HG03175 (cell line): ENCODE results near the gene CENPU.
"Not testable (repeated sequence)": the region's sequence is repeated elsewhere in the genome, so short reads cannot be mapped to it uniquely, and the experiment has no call there.

Experiments used
- ATAC-seq: cut with Tn5 transposase; IDR thresholded peaks from one replicate; pipeline ENCODE4 v1.9.1; 2021; ENCODE audit warnings: mild to moderate bottlenecking, moderate library complexity; ENCODE audit not compliant: unreplicated experiment

CENPU gene, protein sequence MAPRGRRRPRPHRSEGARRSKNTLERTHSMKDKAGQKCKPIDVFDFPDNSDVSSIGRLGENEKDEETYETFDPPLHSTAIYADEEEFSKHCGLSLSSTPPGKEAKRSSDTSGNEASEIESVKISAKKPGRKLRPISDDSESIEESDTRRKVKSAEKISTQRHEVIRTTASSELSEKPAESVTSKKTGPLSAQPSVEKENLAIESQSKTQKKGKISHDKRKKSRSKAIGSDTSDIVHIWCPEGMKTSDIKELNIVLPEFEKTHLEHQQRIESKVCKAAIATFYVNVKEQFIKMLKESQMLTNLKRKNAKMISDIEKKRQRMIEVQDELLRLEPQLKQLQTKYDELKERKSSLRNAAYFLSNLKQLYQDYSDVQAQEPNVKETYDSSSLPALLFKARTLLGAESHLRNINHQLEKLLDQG

DNA sequence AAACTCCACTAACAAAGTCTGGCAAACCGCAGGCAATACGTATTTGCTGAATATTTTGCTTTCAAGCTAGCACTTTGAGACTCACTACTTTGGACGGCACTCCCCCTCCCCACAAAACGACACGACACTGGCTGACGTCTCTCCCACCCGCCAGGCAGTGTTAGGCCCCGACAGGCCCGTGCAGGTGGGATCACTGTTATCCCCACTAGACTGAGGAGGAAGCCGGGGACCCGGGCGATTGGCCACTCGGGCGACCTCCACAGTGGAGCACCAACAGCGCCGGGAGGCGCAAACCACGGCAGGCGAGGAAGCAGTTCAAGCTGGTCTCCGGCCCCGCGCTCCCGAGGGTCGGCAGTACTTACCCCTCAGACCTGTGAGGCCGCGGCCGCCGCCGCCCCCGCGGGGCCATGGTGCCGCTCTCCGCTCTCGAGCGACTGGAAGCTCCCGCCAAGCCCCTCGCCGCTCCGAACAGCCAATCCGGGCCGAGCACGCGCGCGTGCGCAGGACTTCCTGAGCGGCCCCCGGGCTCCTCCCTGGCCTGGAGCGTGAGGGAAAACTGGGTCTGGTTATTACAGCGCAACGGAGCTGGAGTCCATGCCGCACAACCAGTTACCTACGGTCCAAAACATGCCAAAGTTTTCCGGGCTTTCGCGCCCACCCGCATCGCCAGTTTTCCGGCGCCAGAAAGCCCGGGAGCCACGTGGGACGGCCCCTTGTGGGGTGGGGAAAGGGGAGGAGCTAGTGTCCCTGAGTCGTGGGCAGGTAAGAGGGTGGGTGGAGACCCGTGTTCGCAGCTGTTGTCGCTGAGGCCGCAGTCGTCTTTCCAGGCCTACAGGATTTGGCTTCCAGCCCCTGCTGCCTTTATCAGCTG lies at the start of gene CENPU:
TSS of gene CENPU (minus strand) at position 443 of the 871 bp plus-strand sequence. CDS start at position 409, 34 bp downstream.
- ATAC-seq, result peak; percentile 93

DNA sequence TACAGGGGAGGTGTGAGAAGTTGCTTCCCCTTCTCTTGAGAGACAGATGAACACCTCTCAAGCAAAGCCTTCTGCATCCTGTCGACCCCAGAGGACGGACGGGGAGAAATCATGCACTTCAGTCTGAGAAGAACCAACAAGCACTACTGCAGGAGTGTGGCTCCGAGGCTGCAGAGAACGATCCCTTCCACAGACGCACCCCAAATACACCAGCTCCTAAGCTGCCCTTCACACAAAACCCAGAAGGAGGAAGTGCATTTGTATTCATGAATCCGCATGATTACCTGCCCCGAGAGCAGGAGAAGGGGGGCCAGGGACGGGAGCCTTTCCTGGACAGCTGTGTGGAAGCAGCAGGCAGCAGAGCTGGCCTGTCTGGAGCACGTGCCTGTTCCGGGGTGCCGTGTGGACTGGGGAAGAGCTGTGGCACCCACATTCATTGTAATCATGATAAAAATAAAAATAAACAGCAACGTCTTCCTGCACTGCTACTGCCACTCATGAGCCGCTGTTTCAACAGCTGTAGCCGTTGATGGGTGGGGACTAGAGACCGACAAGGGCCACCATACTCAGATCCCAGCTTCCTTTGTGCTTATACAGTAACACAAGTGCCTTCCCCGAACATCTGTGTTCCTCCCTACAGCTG lies 49.0 kb upstream of the CENPU start:
- ATAC-seq, result peak; percentile 35

DNA sequence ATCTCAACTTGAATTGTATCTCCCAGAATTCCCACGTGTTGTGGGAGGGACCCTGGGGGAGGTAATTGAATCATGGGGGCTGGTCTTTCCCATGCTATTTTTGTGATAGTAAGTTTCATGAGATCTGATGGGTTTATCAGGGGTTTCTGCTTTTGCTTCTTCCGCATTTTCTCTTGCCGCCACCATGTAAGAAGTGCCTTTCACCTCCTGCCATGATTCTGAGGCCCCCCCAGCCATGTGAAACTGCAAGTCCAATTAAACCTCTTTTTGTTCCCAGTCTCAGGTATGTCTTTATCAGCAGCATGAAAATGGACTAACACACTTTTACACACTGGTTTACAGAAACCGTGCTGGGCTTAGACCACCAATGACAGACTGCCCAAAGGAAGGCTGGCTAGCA lies 45.3 kb upstream of the CENPU start:
- ATAC-seq, result not testable (repeated sequence)

DNA sequence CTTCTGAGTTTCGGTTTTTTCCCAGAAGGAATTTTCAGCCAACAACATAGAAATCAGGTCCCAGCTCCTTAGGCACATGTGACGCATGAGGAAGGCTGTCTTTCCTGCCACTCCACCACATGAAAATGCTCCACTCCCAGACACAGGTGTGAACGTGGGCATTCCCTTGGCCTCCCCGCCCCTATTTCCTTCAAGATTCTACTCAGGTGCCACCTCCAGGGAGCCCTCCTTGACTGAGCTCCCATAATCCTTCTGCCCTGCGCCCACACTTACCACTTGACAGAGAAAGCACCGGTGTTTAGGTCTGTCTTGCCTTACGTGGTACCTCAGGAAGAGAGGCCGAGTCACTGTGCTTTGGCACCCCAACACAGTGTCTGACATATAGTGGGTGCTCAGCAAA lies 44.4 kb upstream of the CENPU start:
- no peak for ATAC-seq

DNA sequence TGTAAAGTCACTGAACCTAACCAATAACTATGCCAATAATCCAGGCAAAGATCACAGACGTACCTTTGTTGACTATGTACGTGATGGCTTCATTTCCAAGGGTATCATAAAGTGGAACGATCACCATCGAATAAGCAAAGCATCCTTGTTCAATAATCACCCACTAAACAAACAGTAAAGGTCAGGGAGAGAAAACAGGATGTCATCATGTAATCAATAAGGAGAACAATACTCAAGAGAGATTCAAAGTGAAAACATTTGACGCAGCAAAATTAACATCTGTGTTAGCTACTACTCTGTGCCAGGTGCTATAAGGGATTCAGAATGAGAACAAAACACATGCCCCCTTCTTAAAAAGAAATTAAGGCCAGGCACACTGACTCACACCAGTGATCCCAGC lies 42.9 kb upstream of the CENPU start:
- ATAC-seq, result no peak

DNA sequence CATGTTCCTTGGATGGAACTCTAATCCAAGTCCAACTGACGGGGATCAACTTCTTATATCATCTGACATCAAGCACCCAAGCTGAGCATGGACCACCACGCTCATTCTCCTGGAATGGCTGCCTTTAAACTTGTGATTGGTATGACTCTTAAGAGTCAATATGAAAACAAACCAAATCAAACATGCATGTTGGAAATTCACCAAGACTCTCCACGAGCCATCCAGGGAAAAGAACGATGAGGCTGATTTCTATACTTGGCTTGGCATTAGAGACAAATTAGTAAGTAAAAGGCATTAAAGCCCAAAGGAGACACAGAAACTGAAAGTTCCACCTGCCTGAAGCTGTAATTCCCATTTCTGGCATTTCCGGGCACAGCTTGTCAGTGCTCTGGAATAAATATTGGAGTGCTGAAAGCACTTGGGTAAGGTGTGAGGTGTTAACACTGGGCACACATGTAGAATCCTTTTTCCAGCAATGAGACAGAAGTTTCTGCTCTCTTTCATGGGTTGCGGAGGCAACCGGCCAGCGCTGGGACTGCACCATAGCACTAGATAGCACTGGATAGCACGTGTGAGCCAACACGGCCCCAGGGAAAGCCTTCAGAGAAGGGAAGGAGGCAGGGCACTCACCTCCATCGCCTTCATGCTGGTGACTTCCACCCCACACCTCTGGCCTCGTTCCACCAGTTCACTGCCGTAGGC lies 42.1 kb upstream of the CENPU start:
- no peak for ATAC-seq

DNA sequence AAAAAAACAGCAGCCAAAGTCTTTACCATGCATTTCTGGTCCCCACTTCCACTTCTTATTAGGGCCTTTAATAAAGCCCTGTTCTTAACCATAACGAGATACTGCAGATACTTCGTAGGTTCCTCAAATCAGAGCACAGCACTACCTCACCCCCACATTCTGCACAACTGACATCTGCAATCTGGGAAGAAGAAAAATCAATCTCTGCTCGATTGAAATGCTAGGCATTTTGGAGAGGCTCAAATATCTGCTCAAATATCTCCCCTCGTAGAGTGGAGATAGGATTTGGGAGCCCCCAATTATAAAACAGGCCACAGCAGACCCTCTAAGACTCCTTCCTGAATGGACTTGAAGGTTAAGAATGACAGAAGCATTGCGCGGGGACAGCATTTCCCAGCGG lies 40.3 kb upstream of the CENPU start:
- no peak for ATAC-seq

DNA sequence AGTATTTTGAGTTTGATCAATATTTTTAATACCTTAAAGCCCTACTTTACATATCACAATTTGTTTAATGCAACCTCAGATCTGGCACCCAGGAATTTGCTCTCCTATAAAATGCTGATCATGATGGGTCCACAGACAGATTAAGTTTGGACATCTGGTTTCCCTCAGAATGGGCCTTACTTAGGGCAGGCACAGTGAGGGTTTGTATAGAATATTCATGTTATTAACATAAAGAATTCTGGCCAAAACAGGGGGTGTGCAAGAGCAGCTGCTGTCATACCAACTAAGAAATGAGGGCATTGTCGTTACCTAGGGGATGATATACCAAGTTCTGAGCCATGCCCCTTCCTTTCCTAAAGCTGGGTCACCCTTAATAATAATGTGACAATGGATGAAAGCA lies 37.5 kb upstream of the CENPU start:
- no peak for ATAC-seq

DNA sequence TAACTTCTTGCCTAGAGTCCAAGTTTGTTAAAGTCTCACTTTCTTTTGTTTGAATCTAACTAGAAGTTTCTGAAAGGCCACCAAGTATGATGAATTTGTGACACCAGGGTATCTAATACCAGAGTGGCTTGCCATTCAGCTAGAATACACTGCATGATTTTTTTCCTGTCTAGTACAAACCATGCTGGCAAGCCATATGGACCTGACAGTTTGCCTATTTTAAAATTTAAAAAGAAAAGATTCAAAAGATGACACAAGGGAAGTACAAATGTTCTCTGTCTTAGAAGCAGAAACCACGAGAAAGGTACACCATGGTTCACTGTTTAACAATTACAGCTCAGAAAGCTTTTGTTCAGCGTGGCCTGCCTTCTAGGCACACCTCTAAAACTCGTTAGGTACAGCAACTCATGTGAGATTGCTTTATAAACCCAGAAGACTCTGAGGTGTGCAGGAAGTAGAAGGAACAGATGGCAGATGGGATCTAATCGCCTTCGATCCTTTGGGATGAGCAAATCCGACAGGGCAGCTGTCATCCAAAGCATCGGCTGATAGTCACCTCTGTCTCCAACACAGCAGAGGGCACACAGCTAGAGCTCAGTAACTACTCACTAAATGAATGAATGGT lies 35.4 kb upstream of the CENPU start:
- no peak for ATAC-seq

DNA sequence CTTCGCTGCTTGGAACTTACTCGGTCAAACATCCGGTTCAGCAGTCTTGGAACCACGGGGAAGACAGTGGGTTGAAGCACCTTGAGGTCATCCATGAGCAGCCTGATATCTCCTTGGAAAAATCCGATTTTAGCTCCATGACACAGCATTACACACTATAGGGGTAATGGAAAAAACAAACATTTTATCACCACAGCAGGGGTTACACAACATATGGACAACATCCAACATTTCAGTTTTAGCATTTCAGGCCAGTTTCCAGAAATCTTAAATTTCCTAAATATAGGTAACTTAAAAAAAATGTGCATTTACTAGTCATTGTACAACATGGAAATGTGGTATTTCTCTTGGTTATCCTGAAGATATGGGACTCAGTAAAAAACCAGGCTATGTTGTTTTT lies 34.4 kb upstream of the CENPU start:
- ATAC-seq, result no peak

DNA sequence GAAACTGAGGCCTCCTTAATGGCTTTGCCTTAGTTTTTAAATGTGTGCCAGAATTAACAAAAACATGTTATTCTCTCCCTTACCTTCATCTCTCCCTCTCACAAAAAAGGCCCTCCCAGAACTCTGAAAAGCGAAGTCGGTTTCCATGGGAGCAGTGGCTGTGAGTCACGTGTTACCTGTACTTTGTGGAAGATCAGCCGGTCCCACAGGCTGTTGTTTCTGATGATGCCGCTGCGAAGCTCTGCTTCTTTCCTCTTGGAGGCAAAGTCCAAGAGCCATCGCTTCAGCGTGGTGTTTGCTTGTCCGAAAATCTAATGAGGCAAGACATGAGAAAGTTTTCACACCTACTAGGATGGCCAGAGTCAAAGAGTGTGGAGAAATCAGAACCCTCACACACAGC lies 32.5 kb upstream of the CENPU start:
- ATAC-seq, result no peak

DNA sequence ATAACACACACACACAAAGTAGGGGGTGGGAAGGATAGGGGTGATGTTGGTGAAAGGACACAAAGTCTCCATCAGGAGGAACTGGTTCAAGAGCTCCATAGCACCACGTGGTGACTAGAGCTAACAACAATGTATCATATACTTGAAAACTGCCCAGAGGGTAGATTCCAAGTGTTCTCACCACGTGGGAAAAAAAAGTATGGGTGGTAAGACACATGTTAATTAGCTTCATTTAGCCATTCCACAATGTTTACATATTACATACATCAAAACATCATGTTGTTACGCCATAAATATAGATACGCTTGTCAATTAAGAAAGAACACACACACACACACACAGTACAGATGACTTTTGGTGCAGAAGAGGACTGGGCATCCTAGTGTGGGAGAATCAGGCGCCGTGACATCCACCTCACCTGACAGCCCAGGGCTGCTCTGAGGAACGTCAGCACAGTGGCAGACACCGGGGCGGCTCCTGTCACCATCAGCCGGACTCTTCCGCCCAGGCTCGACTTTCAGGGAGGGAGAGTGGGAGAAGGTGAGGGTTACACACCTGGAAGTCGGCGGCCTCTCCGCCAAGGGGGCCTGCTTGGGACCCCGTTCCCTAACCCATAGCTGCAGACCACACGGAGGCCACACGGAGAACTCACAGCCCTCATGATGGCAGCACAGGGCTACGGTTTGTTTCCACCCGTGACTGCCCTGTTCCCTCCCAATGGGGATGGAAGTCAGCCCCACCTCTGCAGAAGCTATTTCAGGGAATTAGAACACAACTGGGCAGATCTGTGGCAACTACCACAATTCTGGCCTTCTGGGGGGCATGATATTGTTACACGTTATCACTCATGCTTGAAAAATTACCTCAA lies 31.8 kb upstream of the CENPU start:
- no peak for ATAC-seq

DNA sequence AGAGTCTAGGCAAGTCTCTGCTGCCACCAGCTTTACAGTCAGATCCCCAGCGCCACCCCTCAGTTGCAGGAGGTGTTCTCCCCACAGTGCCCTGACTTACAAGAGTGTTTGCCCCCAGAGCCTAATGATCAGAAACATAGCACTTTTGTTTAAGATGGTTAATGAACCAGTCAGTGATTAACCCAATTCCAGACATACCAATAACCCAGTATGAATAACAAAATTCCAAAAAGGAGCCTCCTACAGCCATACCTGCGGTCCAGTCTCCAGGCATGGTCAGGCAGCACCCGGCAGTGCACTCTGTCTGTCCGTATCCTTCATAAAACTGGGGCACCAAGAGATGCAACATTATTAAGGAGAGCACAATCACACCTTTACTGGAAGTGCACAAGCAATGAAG lies 30.7 kb upstream of the CENPU start:
- ATAC-seq, result no peak

DNA sequence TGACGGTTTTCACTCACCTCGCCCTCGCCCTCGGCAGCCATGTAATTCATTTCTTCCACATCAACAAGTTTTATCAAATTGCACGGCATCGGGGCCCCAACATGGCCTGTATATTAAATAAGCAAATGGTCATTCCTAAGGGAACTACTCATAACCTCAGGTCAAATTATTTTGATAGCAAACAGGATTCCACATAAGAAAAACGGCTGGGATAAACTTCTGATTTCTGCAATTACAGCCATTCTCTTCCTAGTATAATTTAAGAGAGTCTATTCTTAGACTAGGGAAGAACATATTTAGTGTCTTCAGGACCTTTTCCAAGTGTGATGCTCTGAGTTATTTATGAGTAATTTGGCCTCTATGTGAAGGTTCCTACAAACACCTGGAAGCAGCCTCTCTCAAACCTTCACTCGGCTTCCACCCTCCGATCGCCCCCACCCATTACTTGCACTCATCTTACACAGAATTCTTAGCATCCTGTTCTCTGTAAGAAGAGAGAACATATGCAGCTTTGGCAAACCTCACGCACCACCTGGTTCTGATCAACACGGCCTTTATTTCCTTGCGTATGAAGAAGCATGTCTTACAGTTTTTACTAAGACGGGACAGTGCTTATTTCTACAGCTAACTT lies 29.4 kb upstream of the CENPU start:
- no peak for ATAC-seq

DNA sequence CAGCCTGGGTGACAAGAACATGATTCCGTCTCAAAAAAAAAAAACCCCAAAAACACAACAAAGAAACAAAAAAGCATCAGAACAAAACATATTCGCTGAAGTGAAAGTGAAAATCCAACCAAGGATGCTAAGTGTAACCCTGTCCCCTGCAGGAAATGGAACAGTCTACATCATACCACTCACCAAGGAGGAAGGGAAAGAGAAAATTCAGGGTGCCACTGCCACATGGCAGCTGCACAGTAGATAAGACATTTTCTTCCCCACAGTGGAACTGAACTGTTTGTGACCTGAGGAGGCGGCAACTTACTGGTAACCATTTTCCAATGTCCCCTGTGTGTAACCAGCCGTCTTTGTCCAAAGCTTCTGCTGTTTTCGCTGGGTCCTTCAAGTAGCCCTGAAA lies 28.2 kb upstream of the CENPU start:
- peak; percentile 92 for ATAC-seq

DNA sequence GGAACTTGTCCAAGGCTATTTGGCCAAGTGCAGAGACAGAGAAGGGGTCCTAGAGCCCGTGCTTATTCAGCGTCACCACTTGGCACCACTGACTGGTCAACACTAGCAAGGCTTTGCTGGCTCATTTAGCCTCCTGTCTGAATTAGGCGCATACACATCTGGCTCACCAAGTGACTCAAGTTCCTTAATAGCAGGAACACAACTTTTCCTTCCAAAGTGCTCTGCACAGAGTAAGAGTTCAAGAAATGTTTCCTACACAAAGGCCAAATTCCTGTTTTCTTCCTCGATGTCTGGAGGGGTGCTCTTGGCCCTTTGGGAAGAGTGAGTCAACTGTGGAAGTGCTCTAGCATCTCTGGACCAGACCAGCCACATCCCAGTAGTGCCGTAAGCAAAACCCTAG lies 26.8 kb upstream of the CENPU start:
- no peak for ATAC-seq

DNA sequence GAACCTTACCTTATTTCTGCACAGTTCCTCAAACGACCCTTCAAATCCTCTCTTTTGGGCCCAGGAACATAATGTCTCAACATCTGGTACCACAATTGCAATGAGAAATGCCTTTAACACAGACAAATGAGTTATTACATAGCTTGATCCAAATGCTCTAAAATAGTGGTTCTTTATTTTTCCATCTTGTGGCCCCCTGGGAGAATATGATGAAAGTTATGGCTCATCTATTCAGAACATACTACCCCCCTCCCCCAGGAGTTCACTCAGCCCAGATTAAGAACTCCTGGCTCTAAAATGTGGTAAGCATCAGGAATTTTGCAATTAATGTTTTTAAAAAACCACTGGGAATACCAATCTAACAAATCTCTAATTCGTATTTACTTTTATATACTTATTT lies 23.9 kb upstream of the CENPU start:
- no peak for ATAC-seq

DNA sequence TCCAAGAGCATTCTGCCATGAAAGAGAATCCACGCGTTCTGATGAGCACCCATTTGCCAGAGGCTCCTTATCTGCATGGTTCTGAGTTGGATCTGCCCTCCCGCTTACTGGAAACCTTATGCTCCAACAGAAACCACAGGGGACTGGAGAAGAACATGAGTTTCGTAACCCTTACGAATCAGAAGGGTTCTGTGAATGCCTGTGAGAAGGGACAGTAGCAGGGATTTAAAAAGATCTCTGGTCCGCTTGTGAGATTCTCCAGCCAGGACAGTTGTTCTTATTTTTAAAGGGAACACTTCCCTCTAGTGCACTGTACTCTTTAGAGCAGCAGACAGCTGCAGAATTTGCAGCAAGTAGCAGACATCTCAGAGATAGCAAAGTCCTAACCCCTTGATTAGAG lies 22.5 kb upstream of the CENPU start:
- no peak for ATAC-seq

DNA sequence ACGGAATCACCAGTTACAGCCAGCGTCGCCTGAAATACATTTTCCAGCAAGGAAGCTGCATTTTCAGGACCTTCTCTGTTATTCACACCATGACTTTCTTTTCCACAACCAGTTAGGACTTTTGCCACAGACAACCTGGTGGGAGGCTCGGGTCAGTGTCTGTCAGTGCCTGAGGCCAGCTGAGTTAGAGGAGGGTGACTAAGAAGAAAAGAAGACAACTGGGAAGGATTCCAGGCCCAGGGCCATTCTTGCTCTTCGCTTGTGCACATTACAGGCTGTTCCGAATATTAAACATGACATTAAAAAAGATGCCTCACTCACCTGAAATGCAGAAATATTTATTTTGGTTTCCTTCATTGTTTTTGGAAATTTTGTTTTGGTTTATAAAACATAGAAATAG lies 21.4 kb upstream of the CENPU start:
- ATAC-seq, result no peak
